Cardiac muscle cell (in vitro differentiated cells and primary cell): ENCODE data around the gene FBRS. TPM values are rescaled to one million over a fixed set of nuclear protein-coding genes. Genes with fewer than 3 reads are reported as not detected.
"Not testable (repeated sequence)": the region's sequence is repeated elsewhere in the genome, so short reads cannot be mapped to it uniquely, and the experiment has no call there.

Source experiments
- DNase-seq, 2 donors: peaks; one replicate each; pipeline versions ENCODE4 v3.0.0 to v3.0.0-alpha.2; 2010 to 2017; ENCODE audit warnings: low read depth in 1 of 2, low spot score in 1 of 2
- H3K27ac ChIP-seq: fragments of 200-600 bp; sonication (generic); 2 replicates; pipeline ENCODE4 v1.5.1; 2016
- H3K27me3 ChIP-seq: fragments of 200-600 bp; sonication (generic); 2 replicates; pipeline ENCODE4 v1.6.0; 2016; ENCODE audit warnings: control low read depth
- H3K36me3 ChIP-seq: fragments of 200-600 bp; sonication (generic); 2 replicates; pipeline ENCODE4 v1.5.1; 2016; ENCODE audit warnings: control low read depth
- H3K4me1 ChIP-seq: fragments of 200-600 bp; sonication (generic); 2 replicates; pipeline ENCODE4 v1.8.1; 2017; ENCODE audit warnings: low read depth, mild to moderate bottlenecking, mixed run types
- H3K4me3 ChIP-seq: fragments of 200-600 bp; sonication (generic); 2 replicates; pipeline ENCODE4 v1.5.1; 2016; ENCODE audit warnings: mild to moderate bottlenecking
- H3K9me3 ChIP-seq: fragments of 200-600 bp; sonication (generic); 2 replicates; pipeline ENCODE4 v1.5.1; 2017; ENCODE audit warnings: low read depth, mild to moderate bottlenecking, control low read depth
- CTCF ChIP-seq: IDR thresholded peaks from 2 replicates; pipeline ENCODE4 v1.5.1; 2012; ENCODE audit warnings: low read depth, mild to moderate bottlenecking, low read length
- polyA plus RNA-seq: library from polyadenylated mRNA; unstranded; fragments of >200 nt; fragmentation: Nextera tagmentation; extraction: Ambion mirVana; gene quantifications from 2 replicates; pipeline ENCODE4 v1.2.1, GENCODE V29; 2016
- total RNA-seq: library from RNA; depleted of rRNA; stranded (reverse); fragments of >200 nt; gene quantifications from 2 replicates; pipeline ENCODE4 v1.2.3, GENCODE V29; 2016

The FBRS gene
- total and polyA plus RNA-seq, 2 experiments from 2014 or later, result 21.2 to 55.4 TPM

- Histone ChIP-seq H3K4me1 (peaks cover 7% of the 10 kb centered on the region), H3K27ac (no peak overlapping the region), H3K4me3 (no peak overlapping the region), H3K36me3 (no peaks in the 10 kb centered on the region), H3K27me3 (peaks cover 5% of the 10 kb centered on the region), H3K9me3 (no peaks in the 10 kb centered on the region)
- DNase-seq, result no peak
- no peak for TF ChIP-seq CTCF
Measured at GRCh38 chr16:30694926-30695693, 36.9 kb downstream of the FBRS start.

GRCh38 chr16:30696646-30697045, 38.4 kb downstream of the FBRS start:
- not testable (repeated sequence) for H3K4me1 ChIP-seq, H3K27ac ChIP-seq, H3K27me3 ChIP-seq, H3K36me3 ChIP-seq, H3K4me3 ChIP-seq, H3K9me3 ChIP-seq, DNase-seq

GRCh38 chr16:30697264-30698138, 39.3 kb downstream of the FBRS start:
- peak in 1 of 2 donors; percentile 97 for DNase-seq
- TF ChIP-seq CTCF, result no peak
- H3K36me3 ChIP-seq, result peaks cover 13% of the 10 kb centered on the region
- H3K4me1 ChIP-seq, result peaks cover 9% of the 10 kb centered on the region
- peak overlapping the region; percentile 70 for H3K4me3 ChIP-seq
- peak overlapping the region; percentile 100 for H3K27ac ChIP-seq
- no peaks in the 10 kb centered on the region for H3K27me3 ChIP-seq
- H3K9me3 ChIP-seq, result no peaks in the 10 kb centered on the region

GRCh38 chr16:30698139-30698815, 40.0 kb downstream of the FBRS start:
- Histone ChIP-seq H3K36me3 (peaks cover 19% of the 10 kb centered on the region), H3K27me3 (no peaks in the 10 kb centered on the region), H3K4me1 (peaks cover 9% of the 10 kb centered on the region), H3K4me3 (peak overlapping the region; percentile 70), H3K9me3 (no peaks in the 10 kb centered on the region), H3K27ac (peak overlapping the region; percentile 100)
- TF ChIP-seq CTCF, result no peak
- DNase-seq, result peak; percentile 94 to 98

- Histone ChIP-seq H3K4me1 (peaks cover 9% of the 10 kb centered on the region), H3K36me3 (peaks cover 25% of the 10 kb centered on the region), H3K9me3 (no peaks in the 10 kb centered on the region), H3K27ac (peak within 1 kb of the TSS; percentile 100), H3K27me3 (no peaks in the 10 kb centered on the region), H3K4me3 (peak within 1 kb of the TSS; percentile 70)
- DNase-seq, result peak; percentile 82 to 86
- no peak for TF ChIP-seq CTCF
Measured at GRCh38 chr16:30698816-30699614, 40.8 kb downstream of the FBRS start, which contains the start of gene SRCAP. TSS of gene SRCAP (plus strand) at chr16:30699171. CDS start at chr16:30700825, 1,654 bp downstream.
